ENCODE results near the gene ANP32B. TPM values are rescaled to one million over a fixed set of nuclear protein-coding genes. Genes with fewer than 3 reads are reported as not detected.

The ANP32B gene
- total RNA-seq, 4 donors from 2014 or later = 19.7 to 32.1 (median 27.5) TPM

GRCh38 chr9:97964901-97965300, 18.2 kb upstream of the ANP32B start:
- no peak for DNase-seq
- Histone ChIP-seq H3K4me1 (no peaks in the 10 kb centered on the region), H3K27me3 (no peaks in the 10 kb centered on the region), H3K36me3 (no peaks in the 10 kb centered on the region), H3K4me3 (replicated peaks in 1 of 3) (no peak overlapping the region), H3K27ac (no peak overlapping the region), H3K9me3 (no peaks in the 10 kb centered on the region)
- no peak for TF ChIP-seq POLR2A (IDR thresholded peaks at IDR 0.05)
- TF ChIP-seq, protein P1, sequence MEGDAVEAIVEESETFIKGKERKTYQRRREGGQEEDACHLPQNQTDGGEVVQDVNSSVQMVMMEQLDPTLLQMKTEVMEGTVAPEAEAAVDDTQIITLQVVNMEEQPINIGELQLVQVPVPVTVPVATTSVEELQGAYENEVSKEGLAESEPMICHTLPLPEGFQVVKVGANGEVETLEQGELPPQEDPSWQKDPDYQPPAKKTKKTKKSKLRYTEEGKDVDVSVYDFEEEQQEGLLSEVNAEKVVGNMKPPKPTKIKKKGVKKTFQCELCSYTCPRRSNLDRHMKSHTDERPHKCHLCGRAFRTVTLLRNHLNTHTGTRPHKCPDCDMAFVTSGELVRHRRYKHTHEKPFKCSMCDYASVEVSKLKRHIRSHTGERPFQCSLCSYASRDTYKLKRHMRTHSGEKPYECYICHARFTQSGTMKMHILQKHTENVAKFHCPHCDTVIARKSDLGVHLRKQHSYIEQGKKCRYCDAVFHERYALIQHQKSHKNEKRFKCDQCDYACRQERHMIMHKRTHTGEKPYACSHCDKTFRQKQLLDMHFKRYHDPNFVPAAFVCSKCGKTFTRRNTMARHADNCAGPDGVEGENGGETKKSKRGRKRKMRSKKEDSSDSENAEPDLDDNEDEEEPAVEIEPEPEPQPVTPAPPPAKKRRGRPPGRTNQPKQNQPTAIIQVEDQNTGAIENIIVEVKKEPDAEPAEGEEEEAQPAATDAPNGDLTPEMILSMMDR (IDR thresholded peaks at IDR 0.05) = no peak
- intact Hi-C loops (cut with DNase I) = no loop called here

- intact Hi-C loops (cut with DNase I) = no loop called here
- H3K9me3 ChIP-seq = no peaks in the 10 kb centered on the region
- H3K27ac ChIP-seq = no peak overlapping the region
- WGBS, 2 donors = 29% methylated on average over 1 of the region's 1 CpG
- H3K27me3 ChIP-seq = no peaks in the 10 kb centered on the region
- no peaks in the 10 kb centered on the region for H3K36me3 ChIP-seq
- DNase-seq = no peak
- no peaks in the 10 kb centered on the region for H3K4me1 ChIP-seq
- no peak for TF ChIP-seq POLR2A (IDR thresholded peaks at IDR 0.05)
- TF ChIP-seq, protein P1 (IDR thresholded peaks at IDR 0.05) = no peak
- H3K4me3 ChIP-seq (replicated peaks in 1 of 3) = no peak overlapping the region
These were observed 16.6 kb upstream of the ANP32B start for GRCh38 chr9:97966493-97966892.

- H3K27ac ChIP-seq = no peak overlapping the region
- H3K4me3 ChIP-seq (replicated peaks in 1 of 3) = no peak overlapping the region
- no peaks in the 10 kb centered on the region for H3K27me3 ChIP-seq
- DNase-seq = no peak
- no peak for TF ChIP-seq POLR2A (IDR thresholded peaks at IDR 0.05)
- TF ChIP-seq, protein P1 (IDR thresholded peaks at IDR 0.05) = no peak
- H3K4me1 ChIP-seq = no peaks in the 10 kb centered on the region
- WGBS, 2 donors = 87 to 89% methylated on average over 2 of the region's 2 CpGs
- intact Hi-C loops (cut with DNase I) = no loop called here
- H3K36me3 ChIP-seq = no peaks in the 10 kb centered on the region
- no peaks in the 10 kb centered on the region for H3K9me3 ChIP-seq
These were observed 14.1 kb upstream of the ANP32B start for GRCh38 chr9:97969014-97969413.

GRCh38 chr9:97970165-97970564, 13.0 kb upstream of the ANP32B start:
- 65 to 76% methylated on average over 7 of the region's 7 CpGs for WGBS, 2 donors
- H3K9me3 ChIP-seq = no peaks in the 10 kb centered on the region
- no peak overlapping the region for H3K4me3 ChIP-seq (replicated peaks in 1 of 3)
- no peak overlapping the region for H3K27ac ChIP-seq
- intact Hi-C loops (cut with DNase I) = no loop called here
- DNase-seq = no peak
- TF ChIP-seq POLR2A (IDR thresholded peaks at IDR 0.05) = no peak
- TF ChIP-seq, protein P1 (IDR thresholded peaks at IDR 0.05) = no peak
- H3K4me1 ChIP-seq = no peaks in the 10 kb centered on the region
- H3K27me3 ChIP-seq = no peaks in the 10 kb centered on the region
- H3K36me3 ChIP-seq = no peaks in the 10 kb centered on the region

GRCh38 chr9:97972753-97973152, 10.4 kb upstream of the ANP32B start:
- DNase-seq = no peak
- Histone ChIP-seq H3K27ac (no peak overlapping the region), H3K9me3 (no peaks in the 10 kb centered on the region), H3K4me3 (replicated peaks in 1 of 3) (no peak overlapping the region), H3K36me3 (no peaks in the 10 kb centered on the region), H3K4me1 (no peaks in the 10 kb centered on the region), H3K27me3 (no peaks in the 10 kb centered on the region)
- TF ChIP-seq, protein P1 (IDR thresholded peaks at IDR 0.05) = no peak
- TF ChIP-seq POLR2A (IDR thresholded peaks at IDR 0.05) = no peak
- intact Hi-C loops (cut with DNase I) = no loop called here
- WGBS, 2 donors = 79 to 81% methylated on average over 4 of the region's 4 CpGs
